Activated CD4-positive, alpha-beta T cell treated with anti-CD3 and anti-CD28 coated beads for 1 hour (primary cell): ENCODE results near the gene DNAI1.

Experiments used
- DNase-seq: peaks from one replicate; pipeline ENCODE4 v3.0.0-alpha.2; 2020

DNAI1 gene

GRCh38 chr9:34547960-34548611 is 89.5 kb downstream of the DNAI1 start:
- DNase-seq = no peak

- DNase-seq = no peak
These were observed 90.8 kb downstream of the DNAI1 start for GRCh38 chr9:34549407-34549732.

GRCh38 chr9:34550016-34550680 is 91.5 kb downstream of the DNAI1 start:
- no peak for DNase-seq

GRCh38 chr9:34550681-34551270 is 92.2 kb downstream of the DNAI1 start:
- DNase-seq = no peak

- no peak for DNase-seq
These were observed 93.4 kb downstream of the DNAI1 start for GRCh38 chr9:34551751-34552605.

GRCh38 chr9:34552606-34552981 is 94.0 kb downstream of the DNAI1 start:
- DNase-seq = no peak

GRCh38 chr9:34552986-34553385 is 94.4 kb downstream of the DNAI1 start:
- no peak for DNase-seq

- no peak for DNase-seq
These were observed 95.0 kb downstream of the DNAI1 start for GRCh38 chr9:34553511-34554021.

- DNase-seq = no peak
These were observed 95.8 kb downstream of the DNAI1 start for GRCh38 chr9:34554211-34555001.

GRCh38 chr9:34555002-34555348 is 96.4 kb downstream of the DNAI1 start:
- DNase-seq = no peak

- DNase-seq = no peak
These were observed 96.9 kb downstream of the DNAI1 start for GRCh38 chr9:34555500-34555899.

GRCh38 chr9:34555936-34556525 is 97.4 kb downstream of the DNAI1 start:
- DNase-seq = no peak

GRCh38 chr9:34556949-34557348 is 98.3 kb downstream of the DNAI1 start:
- no peak for DNase-seq

GRCh38 chr9:34557426-34558321 is 99.1 kb downstream of the DNAI1 start:
- no peak for DNase-seq

GRCh38 chr9:34558364-34558763 is 99.8 kb downstream of the DNAI1 start:
- no peak for DNase-seq

- no peak for DNase-seq
These were observed 100.5 kb downstream of the DNAI1 start for GRCh38 chr9:34558919-34559623.

GRCh38 chr9:34559624-34560455 is 101.2 kb downstream of the DNAI1 start:
- DNase-seq = no peak

GRCh38 chr9:34560599-34561214 is 102.1 kb downstream of the DNAI1 start:
- no peak for DNase-seq

- DNase-seq = no peak
These were observed 103.6 kb downstream of the DNAI1 start for GRCh38 chr9:34562135-34562745.
